Gastroesophageal sphincter (tissue), 3 donors: ENCODE measurements around the gene NAV2.

ENCODE experiments used
- CTCF ChIP-seq, 4 experiments: fragments of 200-600 bp in 2 of 4; fragments of 450-650 bp in 2 of 4; sonication (generic) in 1 of 4; IDR thresholded peaks; one replicate each; pipeline ENCODE4 v1.5.1; 2017 to 2019; ENCODE audit warnings: antibody characterized with exemption in 4 of 4, mild to moderate bottlenecking in 2 of 4, moderate library complexity in 2 of 4
- POLR2A ChIP-seq, 2 donors: fragments of 450-650 bp; IDR thresholded peaks; one replicate each; pipeline ENCODE4 v1.6.1; 2017; ENCODE audit warnings: antibody characterized with exemption in 2 of 2, mild to moderate bottlenecking in 2 of 2, moderate library complexity in 1 of 2

GRCh38 chr11:20137637-20138036, 425.0 kb downstream of the NAV2 start:
- TF ChIP-seq POLR2A (IDR thresholded peaks at IDR 0.05) = no peak
- TF ChIP-seq CTCF (IDR thresholded peaks at IDR 0.05) = no peak
